PC-9 (cell line): Measurements from ENCODE around the gene RGS11. TPM values are rescaled to one million over a fixed set of nuclear protein-coding genes. Genes with fewer than 3 reads are reported as not detected.

Experiments
- BruUV-seq: library from RNA; stranded (reverse); fragments of 400-500 nt; replicated peaks from 2 replicates; lab custom pipeline; 2021; lab: Mats Ljungman, UMichigan
- CTCF ChIA-PET: fragments of 300-600 bp; sonication (Branson Sonifier 250); formaldehyde crosslinking; loops from one replicate; lab custom pipeline; 2022; ENCODE audit warnings: antibody characterized with exemption; lab: Charles Lee
- POLR2A ChIA-PET: fragments of 300-600 bp; sonication (Branson Sonifier 250); formaldehyde crosslinking; loops from one replicate; lab custom pipeline; 2022; ENCODE audit warnings: antibody characterized with exemption; ENCODE audit not compliant: unreplicated experiment; lab: Charles Lee
- DNase-seq, 2 experiments: peaks; one replicate each; pipeline versions ENCODE4 v3.0.0 to v3.0.0-alpha.2; 2015 to 2022; ENCODE audit warnings: mixed read lengths in 1 of 2
- H2AFZ ChIP-seq: fragments of 200-600 bp; sonication (generic); 2 replicates; pipeline ENCODE4 v1.8.1; 2017; ENCODE audit warnings: antibody characterized with exemption
- H3F3A ChIP-seq: fragments of 200-600 bp; sonication (generic); 2 replicates; pipeline ENCODE4 v1.8.1; 2017; ENCODE audit warnings: antibody characterized with exemption, mild to moderate bottlenecking, low read depth; ENCODE audit not compliant: insufficient read depth
- H3K27ac ChIP-seq: fragments of 200-600 bp; sonication (generic); 2 replicates; pipeline ENCODE4 v1.6.1; 2016; ENCODE audit warnings: mixed run types
- H3K27me3 ChIP-seq: fragments of 200-600 bp; sonication (generic); 2 replicates; pipeline ENCODE4 v1.6.1; 2016; ENCODE audit warnings: low read depth, mixed run types; ENCODE audit not compliant: insufficient read depth
- H3K36me3 ChIP-seq: fragments of 200-600 bp; sonication (generic); 2 replicates; pipeline ENCODE4 v1.6.1; 2016; ENCODE audit warnings: low read depth, mixed run types
- H3K4me1 ChIP-seq: fragments of 200-600 bp; sonication (generic); replicated peaks from 2 replicates; pipeline ENCODE4 v1.6.1; 2016; ENCODE audit warnings: mixed run types; ENCODE audit not compliant: insufficient read depth
- H3K4me2 ChIP-seq: fragments of 200-600 bp; sonication (generic); 2 replicates; pipeline ENCODE4 v1.6.1; 2017; ENCODE audit warnings: mixed run types
- H3K4me3 ChIP-seq: fragments of 200-600 bp; sonication (generic); 2 replicates; pipeline ENCODE4 v1.6.1; 2016; ENCODE audit warnings: mixed run types
- H3K79me2 ChIP-seq: fragments of 200-600 bp; sonication (generic); 2 replicates; pipeline ENCODE4 v1.6.1; 2017; ENCODE audit warnings: low read depth, mixed run types
- H3K9me2 ChIP-seq: fragments of 200-600 bp; sonication (generic); 2 replicates; pipeline ENCODE4 v1.8.1; 2017; ENCODE audit warnings: mild to moderate bottlenecking; ENCODE audit not compliant: insufficient read depth
- H3K9me3 ChIP-seq: fragments of 200-600 bp; sonication (generic); 2 replicates; pipeline ENCODE4 v1.8.1; 2016; ENCODE audit warnings: low read depth; ENCODE audit not compliant: insufficient read depth
- H4K20me1 ChIP-seq: fragments of 200-600 bp; sonication (generic); 2 replicates; pipeline ENCODE4 v1.8.1; 2017; ENCODE audit not compliant: insufficient read depth
- EZH2 ChIP-seq: fragments of 200-600 bp; sonication (generic); IDR thresholded peaks from 2 replicates; pipeline ENCODE4 v1.8.0; 2017; ENCODE audit warnings: antibody characterized with exemption, low read depth
- intact Hi-C: fragments of 100-400 bp; cut with micrococcal nuclease; formaldehyde crosslinking; loops from one replicate; pipeline ENCODE4 v1.10.0; 2022; ENCODE audit not compliant: unreplicated experiment
- total RNA-seq: library from RNA; stranded (reverse); gene quantifications from 2 replicates; pipeline ENCODE4 v1.2.3, GENCODE V29; 2021
- TF ChIP-seq, protein P1 (sequence below): fragments of 200-600 bp; sonication (generic); conservative IDR thresholded peaks from 2 replicates; pipeline ENCODE4 v1.6.1; 2017; ENCODE audit warnings: mixed run types, antibody characterized with exemption, mild to moderate bottlenecking, moderate library complexity

Gene RGS11
- total RNA-seq, 1 experiment from 2014 or later, result not detected

DNA sequence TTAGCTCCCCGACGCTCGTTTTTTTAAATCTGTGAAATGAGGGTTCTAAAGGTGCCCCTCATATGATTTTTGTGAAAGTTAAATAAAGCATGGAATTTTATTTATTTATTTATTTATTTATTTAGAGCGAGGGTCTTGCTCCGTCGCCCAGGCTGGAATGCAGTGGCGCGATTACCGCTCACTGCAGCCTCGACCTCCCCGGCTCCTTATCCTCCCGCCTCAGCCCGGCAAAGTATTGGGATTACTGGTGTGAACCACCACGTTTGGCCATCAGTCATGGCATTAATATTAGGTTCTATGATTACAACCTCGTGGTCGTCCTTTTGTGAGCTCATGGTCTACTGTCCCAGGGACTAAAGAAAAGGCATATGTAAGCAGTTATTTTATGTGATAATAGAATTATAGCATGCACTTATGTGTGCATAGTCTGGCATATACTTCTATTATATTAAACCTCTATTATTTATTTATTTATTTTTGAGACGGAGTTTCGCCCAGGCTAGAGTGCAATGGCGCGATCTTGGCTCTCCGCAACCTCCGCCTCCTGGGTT is 45.9 kb downstream of the RGS11 start:
- POLR2A ChIA-PET, result interaction anchor here (0.6 to 1.3 kb wide), 4 partner anchors 123 to 427 kb away, joined by 3 to 30 read pairs (median 4); partner anchors contain the start of gene AXIN1
- DNase-seq, result no peak
- Histone ChIP-seq H3K36me3 (peaks cover 30% of the 10 kb centered on the region), H3K4me2 (peak overlapping the region; percentile 98), H2AFZ (peak overlapping the region; percentile 76; the same call in 1 of the 2 replicates), H4K20me1 (peaks cover 35% of the 10 kb centered on the region), H3F3A (peaks cover 23% of the 10 kb centered on the region; the same call in 1 of the 2 replicates), H3K27ac (no peak overlapping the region), H3K27me3 (no peaks in the 10 kb centered on the region), H3K9me2 (no peaks in the 10 kb centered on the region), H3K9me3 (no peaks in the 10 kb centered on the region), H3K79me2 (peaks cover 41% of the 10 kb centered on the region), H3K4me3 (peak overlapping the region; percentile 93), H3K4me1 (peaks cover 15% of the 10 kb centered on the region)
- CTCF ChIA-PET, result no interaction called here
- no TSS peak for BruUV-seq
- no peak for TF ChIP-seq EZH2
- intact Hi-C loops, result no loop called here

DNA sequence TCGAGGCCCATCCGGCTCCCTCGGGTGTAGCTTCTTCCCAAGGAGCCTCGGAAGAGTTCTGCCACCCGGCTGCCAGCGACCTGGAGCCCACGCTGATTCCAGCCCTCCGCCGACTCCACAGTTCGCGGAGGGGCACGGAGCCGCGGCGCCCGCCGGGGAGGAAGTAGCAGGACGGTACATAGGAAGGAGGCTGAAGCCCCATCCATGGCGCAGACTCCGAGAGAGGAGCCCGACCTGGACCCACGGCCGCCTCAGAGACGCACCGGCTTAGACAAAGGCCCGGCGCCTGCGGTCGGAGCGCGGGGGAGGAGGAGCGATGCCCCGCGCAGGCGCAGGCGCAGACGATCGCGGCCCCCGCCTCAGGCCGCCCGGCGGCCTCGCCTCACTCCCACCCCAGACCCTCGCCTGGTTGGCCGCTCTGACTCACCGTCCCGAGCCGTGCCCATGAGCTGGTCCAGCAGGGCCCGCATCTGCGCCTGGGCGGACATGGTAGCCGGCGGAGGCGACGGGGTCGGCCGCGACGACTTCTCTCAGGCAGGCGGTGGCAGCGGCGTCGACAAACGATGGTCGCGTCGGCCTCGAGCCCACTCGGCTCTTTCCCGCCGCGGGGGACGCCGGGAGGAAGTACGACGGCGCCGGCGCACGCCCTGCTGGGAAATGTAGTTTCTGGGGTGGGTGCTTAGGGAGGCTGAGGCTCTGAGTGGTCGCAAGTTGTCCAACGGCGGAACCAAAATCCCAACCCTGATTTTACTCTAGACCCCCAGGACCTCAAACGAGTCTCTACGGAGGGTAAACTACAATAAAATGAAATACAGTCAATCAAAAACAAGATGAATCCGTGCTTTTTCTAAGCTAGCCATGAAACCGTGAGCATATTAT is 46.7 kb downstream of the RGS11 start, which contains the start of gene LUC7L:
TSS of gene LUC7L (minus strand) at position 598 of the 879 bp plus-strand sequence. CDS start at position 488, 110 bp downstream.
- Histone ChIP-seq H2AFZ (peak within 1 kb of the TSS; percentile 76), H4K20me1 (peaks cover 42% of the 10 kb centered on the region), H3K4me2 (peak within 1 kb of the TSS; percentile 98), H3F3A (peaks cover 19% of the 10 kb centered on the region; the same call in 1 of the 2 replicates), H3K9me3 (no peaks in the 10 kb centered on the region), H3K9me2 (no peaks in the 10 kb centered on the region), H3K79me2 (peaks cover 48% of the 10 kb centered on the region), H3K27me3 (no peaks in the 10 kb centered on the region), H3K36me3 (peaks cover 33% of the 10 kb centered on the region), H3K4me3 (peak within 1 kb of the TSS; percentile 93), H3K27ac (peak within 1 kb of the TSS; percentile 75), H3K4me1 (peaks cover 15% of the 10 kb centered on the region)
- POLR2A ChIA-PET, result interaction anchor here (0.6 to 1.3 kb wide), 9 partner anchors 40 to 428 kb away, joined by 3 to 30 read pairs (median 3); partner anchors contain the start of gene AXIN1
- TF ChIP-seq, protein P1, sequence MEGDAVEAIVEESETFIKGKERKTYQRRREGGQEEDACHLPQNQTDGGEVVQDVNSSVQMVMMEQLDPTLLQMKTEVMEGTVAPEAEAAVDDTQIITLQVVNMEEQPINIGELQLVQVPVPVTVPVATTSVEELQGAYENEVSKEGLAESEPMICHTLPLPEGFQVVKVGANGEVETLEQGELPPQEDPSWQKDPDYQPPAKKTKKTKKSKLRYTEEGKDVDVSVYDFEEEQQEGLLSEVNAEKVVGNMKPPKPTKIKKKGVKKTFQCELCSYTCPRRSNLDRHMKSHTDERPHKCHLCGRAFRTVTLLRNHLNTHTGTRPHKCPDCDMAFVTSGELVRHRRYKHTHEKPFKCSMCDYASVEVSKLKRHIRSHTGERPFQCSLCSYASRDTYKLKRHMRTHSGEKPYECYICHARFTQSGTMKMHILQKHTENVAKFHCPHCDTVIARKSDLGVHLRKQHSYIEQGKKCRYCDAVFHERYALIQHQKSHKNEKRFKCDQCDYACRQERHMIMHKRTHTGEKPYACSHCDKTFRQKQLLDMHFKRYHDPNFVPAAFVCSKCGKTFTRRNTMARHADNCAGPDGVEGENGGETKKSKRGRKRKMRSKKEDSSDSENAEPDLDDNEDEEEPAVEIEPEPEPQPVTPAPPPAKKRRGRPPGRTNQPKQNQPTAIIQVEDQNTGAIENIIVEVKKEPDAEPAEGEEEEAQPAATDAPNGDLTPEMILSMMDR, result no peak
- no peak for TF ChIP-seq EZH2
- CTCF ChIA-PET, result interaction anchor here (0.6 kb wide), 3 partner anchors 11 to 108 kb away, joined by 3 to 8 read pairs (median 5); no protein-coding TSS in a partner anchor
- intact Hi-C loops, result no loop called here
- peak; percentile 69 to 91 for DNase-seq
- BruUV-seq, result TSS peak; percentile 94

DNA sequence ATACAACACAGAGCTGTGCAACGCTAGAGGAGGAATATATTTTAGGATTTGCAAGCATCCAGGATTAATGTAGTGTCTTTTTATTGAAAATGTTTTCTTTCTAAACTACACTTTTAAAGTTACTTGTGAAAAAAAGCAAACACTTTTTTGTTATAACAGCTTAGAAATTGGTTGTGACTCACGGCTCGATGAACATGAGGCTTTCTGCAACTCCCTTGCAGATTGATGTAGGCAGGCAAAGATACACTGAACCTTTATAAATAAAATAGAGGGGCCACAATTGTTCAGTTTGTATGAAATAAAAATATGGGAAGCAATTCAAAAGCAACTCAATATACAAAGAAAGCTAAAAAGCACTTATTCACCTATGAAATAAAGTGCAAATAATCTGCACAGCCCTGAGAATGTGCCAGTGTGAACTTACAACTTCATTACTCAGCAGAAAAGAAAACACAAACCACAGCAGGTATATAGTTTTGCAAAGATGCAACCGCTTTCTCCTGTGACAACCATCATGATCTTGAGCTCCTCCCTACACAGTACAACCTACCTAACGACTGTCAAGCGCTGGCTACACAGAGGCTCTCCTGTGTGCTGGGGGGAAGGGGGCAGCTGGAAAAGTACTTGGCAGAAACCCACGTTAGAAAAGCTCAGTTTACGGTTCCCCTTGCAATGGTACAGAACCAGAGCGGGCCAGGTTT is 47.4 kb downstream of the RGS11 start:
- peaks cover 48% of the 10 kb centered on the region for H4K20me1 ChIP-seq
- H3K9me2 ChIP-seq, result no peaks in the 10 kb centered on the region
- BruUV-seq, result TSS peak; percentile 22
- peak overlapping the region; percentile 75; the same call in 1 of the 2 replicates for H3K27ac ChIP-seq
- ChIA-PET CTCF (interaction anchor here (0.6 to 1.0 kb wide), 4 partner anchors 10 to 134 kb away, joined by 3 to 8 read pairs (median 4); no protein-coding TSS in a partner anchor), POLR2A (interaction anchor here (0.5 to 1.0 kb wide), 8 partner anchors 11 to 292 kb away, joined by 3 to 29 read pairs (median 4); no protein-coding TSS in a partner anchor)
- H3K4me1 ChIP-seq, result peaks cover 15% of the 10 kb centered on the region
- H3K27me3 ChIP-seq, result no peaks in the 10 kb centered on the region
- peak overlapping the region; percentile 98 for H3K4me2 ChIP-seq
- intact Hi-C loops, result no loop called here
- peaks cover 56% of the 10 kb centered on the region for H3K79me2 ChIP-seq
- peak overlapping the region; percentile 76 for H2AFZ ChIP-seq
- peaks cover 37% of the 10 kb centered on the region for H3K36me3 ChIP-seq
- no peaks in the 10 kb centered on the region for H3K9me3 ChIP-seq
- no peak for TF ChIP-seq EZH2
- TF ChIP-seq, protein P1, result no peak
- peaks cover 11% of the 10 kb centered on the region; the same call in 1 of the 2 replicates for H3F3A ChIP-seq
- peak overlapping the region; percentile 93 for H3K4me3 ChIP-seq
- DNase-seq, result no peak
